SK-N-SH (cell line): ENCODE measurements around the gene CREB3L1. TPM values are rescaled to one million over a fixed set of nuclear protein-coding genes. Genes with fewer than 3 reads are reported as not detected.

Experiments used
- CTCF ChIA-PET: fragments of 300-600, 350-600 bp; formaldehyde crosslinking; extraction: SDS; loops from one replicate; lab custom pipeline; 2021; lab: Yijun Ruan, JAX
- POLR2A ChIA-PET: fragments of 350-600 bp; sonication (Branson Sonifier 250); formaldehyde crosslinking; extraction: SDS; loops from one replicate; lab custom pipeline; 2020; ENCODE audit warnings: antibody characterized with exemption, inconsistent platforms; lab: Yijun Ruan, JAX
- DNase-seq: peaks from one replicate; pipeline ENCODE4 v3.0.0; 2012
- H2AFZ ChIP-seq: fragments of 200-600 bp; sonication (generic); 2 replicates; pipeline ENCODE4 v1.8.1; 2016; ENCODE audit warnings: antibody characterized with exemption, mild to moderate bottlenecking, low read depth
- H3F3A ChIP-seq: fragments of 200-600 bp; sonication (generic); replicated peaks from 2 replicates; pipeline ENCODE3; 2016; ENCODE audit warnings: antibody characterized with exemption, mild to moderate bottlenecking; ENCODE audit not compliant: insufficient read depth
- H3K27ac ChIP-seq, 2 experiments: fragments of 200-500 bp in 1 of 2; fragments of 200-600 bp in 1 of 2; sonication (Bioruptor generic) in 1 of 2; sonication (generic), shearing (Covaris generic) in 1 of 2; 2 replicates each; pipeline versions ENCODE4 v1.5.1 to v1.6.1; 2014 to 2016; ENCODE audit warnings: low read depth in 2 of 2, inconsistent platforms in 1 of 2, low read length in 1 of 2, mild to moderate bottlenecking in 1 of 2, mixed read lengths in 1 of 2
- H3K27me3 ChIP-seq: fragments of 200-600 bp; sonication (generic), shearing (Covaris generic); 2 replicates; pipeline ENCODE4 v1.6.1; 2016; ENCODE audit warnings: mixed run types; ENCODE audit not compliant: insufficient read depth
- H3K36me3 ChIP-seq, 2 experiments: fragments of 200-500 bp in 1 of 2; fragments of 200-600 bp in 1 of 2; sonication (Bioruptor generic) in 1 of 2; sonication (generic) in 1 of 2; replicated peaks in 1 of 2; 2 replicates each; pipeline versions ENCODE3 to v1.5.1; 2014 to 2016; ENCODE audit warnings: low read length in 1 of 2, mild to moderate bottlenecking in 1 of 2; ENCODE audit not compliant: insufficient read depth in 2 of 2, control insufficient read depth in 1 of 2
- H3K4me1 ChIP-seq, 2 experiments: fragments of 200-500 bp in 1 of 2; fragments of 200-600 bp in 1 of 2; sonication (Bioruptor generic) in 1 of 2; sonication (generic), shearing (Covaris generic) in 1 of 2; 2 replicates each; pipeline versions ENCODE4 v1.5.1 to v1.6.1; 2014 to 2016; ENCODE audit warnings: low read depth in 1 of 2, low read length in 1 of 2, mixed run types in 1 of 2; ENCODE audit not compliant: insufficient read depth in 2 of 2, control insufficient read depth in 1 of 2
- H3K4me2 ChIP-seq: fragments of 200-600 bp; sonication (generic), shearing (Covaris generic); 2 replicates; pipeline ENCODE4 v1.6.1; 2017; ENCODE audit warnings: mixed run types
- H3K4me3 ChIP-seq, 2 experiments: fragments of 200-500 bp in 1 of 2; fragments of 200-600 bp in 1 of 2; sonication (Bioruptor generic) in 1 of 2; sonication (generic), shearing (Covaris generic) in 1 of 2; 2 replicates each; pipeline versions ENCODE4 v1.5.1 to v1.8.1; 2014 to 2016; ENCODE audit warnings: low read depth in 2 of 2, inconsistent platforms in 1 of 2, low read length in 1 of 2, mild to moderate bottlenecking in 1 of 2, mixed read lengths in 1 of 2, moderate library complexity in 1 of 2
- H3K79me2 ChIP-seq: fragments of 200-600 bp; sonication (generic); 2 replicates; pipeline ENCODE4 v1.8.1; 2017; ENCODE audit warnings: mild to moderate bottlenecking; ENCODE audit not compliant: insufficient read depth
- H3K9ac ChIP-seq: fragments of 200-600 bp; sonication (generic); 2 replicates; pipeline ENCODE4 v1.6.1; 2017; ENCODE audit warnings: mixed run types
- H3K9me2 ChIP-seq: fragments of 200-600 bp; sonication (generic); 2 replicates; pipeline ENCODE4 v1.6.1; 2017; ENCODE audit warnings: mixed run types
- H3K9me3 ChIP-seq: fragments of 200-600 bp; sonication (generic); 2 replicates; pipeline ENCODE4 v1.6.1; 2017; ENCODE audit warnings: mixed run types, mild to moderate bottlenecking, moderate library complexity
- H4K20me1 ChIP-seq: fragments of 200-600 bp; sonication (generic); 2 replicates; pipeline ENCODE4 v1.6.1; 2017; ENCODE audit warnings: mild to moderate bottlenecking, mixed run types; ENCODE audit not compliant: insufficient read depth
- ELF1 ChIP-seq: IDR thresholded peaks from 2 replicates; pipeline ENCODE4 v1.4.0; 2012
- EZH2phosphoT487 ChIP-seq: fragments of 200-600 bp; sonication (generic); IDR thresholded peaks from 2 replicates; pipeline ENCODE4 v1.6.1; 2017; ENCODE audit warnings: low read depth, mixed run types, mild to moderate bottlenecking, antibody characterized with exemption, moderate library complexity, borderline replicate concordance
- FOSL2 ChIP-seq: IDR thresholded peaks from 2 replicates; pipeline ENCODE4 v1.4.0; 2012; ENCODE audit warnings: low read depth, mild to moderate bottlenecking, moderate library complexity, borderline replicate concordance
- FOXM1 ChIP-seq: IDR thresholded peaks from 2 replicates; pipeline ENCODE4 v1.4.0; 2012; ENCODE audit warnings: low read depth, mild to moderate bottlenecking
- GABPA ChIP-seq: IDR thresholded peaks from 2 replicates; pipeline ENCODE4 v1.4.0; 2012; ENCODE audit warnings: low read depth, mild to moderate bottlenecking
- MEF2A ChIP-seq: IDR thresholded peaks from 2 replicates; pipeline ENCODE4 v1.4.0; 2012; ENCODE audit warnings: low read depth, borderline replicate concordance
- MXI1 ChIP-seq: IDR thresholded peaks from 2 replicates; pipeline ENCODE4 v1.6.1; 2012; ENCODE audit warnings: mild to moderate bottlenecking, low read depth, low read length, improper control_type of control experiment
- NFIC ChIP-seq: IDR thresholded peaks from 2 replicates; pipeline ENCODE4 v1.4.0; 2012; ENCODE audit warnings: borderline replicate concordance
- NRF1 ChIP-seq: IDR thresholded peaks from 2 replicates; pipeline ENCODE4 v1.6.1; 2012; ENCODE audit warnings: low read depth, mild to moderate bottlenecking, low read length
- RAD21 ChIP-seq: IDR thresholded peaks from 2 replicates; pipeline ENCODE4 v1.6.1; 2012; ENCODE audit warnings: mild to moderate bottlenecking, low read length
- RCOR1 ChIP-seq: fragments of 150-350 bp; IDR thresholded peaks from 2 replicates; pipeline ENCODE4 v1.6.1; 2017; ENCODE audit warnings: antibody characterized with exemption, low read length
- REST ChIP-seq: IDR thresholded peaks from 2 replicates; pipeline ENCODE4 v1.6.1; 2012; ENCODE audit warnings: mild to moderate bottlenecking, low read depth, low read length, moderate library complexity
- RFX5 ChIP-seq: IDR thresholded peaks from 2 replicates; pipeline ENCODE4 v1.6.1; 2012; ENCODE audit warnings: mild to moderate bottlenecking, improper control_type of control experiment, low read length
- RXRA ChIP-seq: IDR thresholded peaks from 2 replicates; pipeline ENCODE4 v1.4.0; 2012; ENCODE audit warnings: low read depth, mild to moderate bottlenecking, borderline replicate concordance
- SMC3 ChIP-seq: IDR thresholded peaks from 2 replicates; pipeline ENCODE4 v1.6.1; 2012; ENCODE audit warnings: low read depth, low read length, improper control_type of control experiment
- TAF1 ChIP-seq: IDR thresholded peaks from 2 replicates; pipeline ENCODE4 v1.6.1; 2012; ENCODE audit warnings: low read depth, mild to moderate bottlenecking, low read length, moderate library complexity, borderline replicate concordance
- TEAD4 ChIP-seq: IDR thresholded peaks from 2 replicates; pipeline ENCODE4 v1.4.0; 2012; ENCODE audit warnings: mild to moderate bottlenecking, borderline replicate concordance; ENCODE audit not compliant: insufficient read depth
- YY1 ChIP-seq: IDR thresholded peaks from 2 replicates; pipeline ENCODE4 v1.4.0; 2012; ENCODE audit warnings: low read depth, mild to moderate bottlenecking
- whole genome bisulfite sequencing: methylation state at CpG from one replicate; pipeline ENCODE4 v1.1.6; 2017; ENCODE audit warnings: low lambda C conversion rate; 5-methylcytosine and 5-hydroxymethylcytosine counted together
- polyA plus RNA-seq, 3 experiments: library from polyadenylated mRNA; depleted of rRNA; stranded (reverse); fragments of >200 nt; gene quantifications; 2 replicates each; pipeline ENCODE4 v1.2.3, GENCODE V29; 2012
- TF ChIP-seq, protein P1 (sequence below): IDR thresholded peaks from 2 replicates; pipeline ENCODE4; 2012
- TF ChIP-seq, protein P2 (sequence below): fragments of 150-350 bp; IDR thresholded peaks from 2 replicates; pipeline ENCODE4 v1.6.1; 2017; ENCODE audit warnings: antibody characterized with exemption, low read length, low read depth, borderline replicate concordance
- TF ChIP-seq, protein P3 (sequence below): IDR thresholded peaks from 2 replicates; pipeline ENCODE4 v1.4.0; 2012; ENCODE audit warnings: low read depth
- TF ChIP-seq, protein P4 (sequence below): IDR thresholded peaks from 2 replicates; pipeline ENCODE4 v1.4.0; 2012; ENCODE audit warnings: low read depth, borderline replicate concordance

Gene CREB3L1
- polyA plus RNA-seq, 1 of the 3 experiments (the other 2 are of a cell fraction), result 14.0 TPM

DNA sequence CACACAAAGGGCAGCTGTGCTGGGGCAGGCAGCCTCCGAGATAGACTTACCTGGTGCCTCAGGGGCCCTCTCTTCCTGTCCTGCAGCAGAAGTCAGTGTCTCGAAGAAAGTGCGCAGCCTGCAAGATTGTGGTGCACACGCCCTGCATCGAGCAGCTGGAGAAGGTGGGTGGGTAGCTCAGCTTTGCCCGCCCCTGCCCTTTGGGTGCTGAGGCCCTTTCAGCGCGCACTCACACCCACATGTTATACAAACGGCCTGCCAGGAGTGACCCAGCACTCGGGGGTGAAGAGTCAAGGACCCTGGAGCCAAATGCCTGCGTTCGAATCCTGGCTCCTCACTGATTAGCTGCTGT lies 90.4 kb downstream of the CREB3L1 start:
- H3K4me2 ChIP-seq, result no peak overlapping the region
- TF ChIP-seq MEF2A, result no peak
- no peak for TF ChIP-seq RCOR1
- TF ChIP-seq MXI1, result no peak
- TF ChIP-seq TAF1, result no peak
- TF ChIP-seq YY1, result no peak
- no peak for TF ChIP-seq EZH2phosphoT487
- TF ChIP-seq, protein P1, sequence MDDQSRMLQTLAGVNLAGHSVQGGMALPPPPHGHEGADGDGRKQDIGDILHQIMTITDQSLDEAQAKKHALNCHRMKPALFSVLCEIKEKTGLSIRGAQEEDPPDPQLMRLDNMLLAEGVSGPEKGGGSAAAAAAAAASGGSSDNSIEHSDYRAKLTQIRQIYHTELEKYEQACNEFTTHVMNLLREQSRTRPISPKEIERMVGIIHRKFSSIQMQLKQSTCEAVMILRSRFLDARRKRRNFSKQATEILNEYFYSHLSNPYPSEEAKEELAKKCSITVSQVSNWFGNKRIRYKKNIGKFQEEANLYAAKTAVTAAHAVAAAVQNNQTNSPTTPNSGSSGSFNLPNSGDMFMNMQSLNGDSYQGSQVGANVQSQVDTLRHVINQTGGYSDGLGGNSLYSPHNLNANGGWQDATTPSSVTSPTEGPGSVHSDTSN, result no peak
- no peak for TF ChIP-seq FOSL2
- TF ChIP-seq GABPA, result no peak
- no peak for TF ChIP-seq RFX5
- TF ChIP-seq NRF1, result no peak
- TF ChIP-seq, all 33 proteins: peak for 0
- H3K27me3 ChIP-seq, result no peaks in the 10 kb centered on the region
- no peak for DNase-seq
- H3K4me1 ChIP-seq, result peaks cover 11 to 36% of the 10 kb centered on the region in 2 experiments; a peak in 3 of 4 replicates
- ChIA-PET CTCF (interaction anchor here (0.7 to 18.0 kb wide), 14 partner anchors 11 to 522 kb away, joined by 3 to 423 read pairs (median 4); partner anchors contain the start of genes CHRM4 and DGKZ), POLR2A (no interaction called here)
- no peak overlapping the region for H2AFZ ChIP-seq
- peaks cover 8% of the 10 kb centered on the region for H3F3A ChIP-seq
- H3K79me2 ChIP-seq, result peaks cover 5% of the 10 kb centered on the region; the same call in 1 of the 2 replicates
- H4K20me1 ChIP-seq, result no peaks in the 10 kb centered on the region
- 83% methylated on average over 9 of the region's 12 CpGs for WGBS
- H3K9ac ChIP-seq, result no peak overlapping the region
- H3K9me2 ChIP-seq, result no peaks in the 10 kb centered on the region
- H3K36me3 ChIP-seq, result peaks cover 5 to 10% of the 10 kb centered on the region in 2 experiments
- H3K4me3 ChIP-seq, result peak overlapping the region in 1 of 2 experiments; percentile 48; a peak in 1 of 4 replicates
- no peak overlapping the region; a peak in 1 of 4 replicates for H3K27ac ChIP-seq
- no peaks in the 10 kb centered on the region for H3K9me3 ChIP-seq

DNA sequence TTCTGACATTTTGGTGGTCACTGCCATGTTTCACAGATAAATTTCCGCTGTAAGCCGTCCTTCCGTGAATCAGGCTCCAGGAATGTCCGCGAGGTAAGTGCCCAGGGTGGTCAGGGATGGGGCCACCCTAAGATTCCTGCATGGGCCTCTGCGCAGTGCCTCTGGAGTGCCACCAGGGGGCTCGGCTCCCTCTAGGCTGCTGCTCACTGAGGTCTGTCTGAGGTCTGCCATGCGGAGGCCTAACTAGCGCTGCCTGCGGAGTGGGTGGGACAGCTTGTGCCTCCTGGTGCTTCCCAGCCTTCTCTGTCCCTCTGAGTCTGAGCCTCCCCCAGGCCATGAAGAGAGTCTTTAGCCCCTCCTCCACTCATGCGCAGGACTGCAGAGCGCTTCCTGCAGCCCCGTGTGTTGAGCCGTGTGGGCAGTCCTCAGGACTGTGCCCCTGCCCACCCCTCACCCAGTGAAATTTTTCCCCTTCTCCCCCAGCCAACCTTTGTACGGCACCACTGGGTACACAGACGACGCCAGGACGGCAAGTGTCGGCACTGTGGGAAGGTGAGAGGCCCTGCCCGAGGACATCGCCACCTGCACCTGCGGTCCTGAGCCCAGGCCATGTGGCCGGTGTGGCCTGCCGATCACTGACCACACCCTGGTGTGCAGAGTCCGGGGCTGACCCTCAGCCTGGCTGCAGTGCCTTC lies 92.1 kb downstream of the CREB3L1 start:
- 70% methylated on average over 21 of the region's 25 CpGs for WGBS
- TF ChIP-seq, protein P2, sequence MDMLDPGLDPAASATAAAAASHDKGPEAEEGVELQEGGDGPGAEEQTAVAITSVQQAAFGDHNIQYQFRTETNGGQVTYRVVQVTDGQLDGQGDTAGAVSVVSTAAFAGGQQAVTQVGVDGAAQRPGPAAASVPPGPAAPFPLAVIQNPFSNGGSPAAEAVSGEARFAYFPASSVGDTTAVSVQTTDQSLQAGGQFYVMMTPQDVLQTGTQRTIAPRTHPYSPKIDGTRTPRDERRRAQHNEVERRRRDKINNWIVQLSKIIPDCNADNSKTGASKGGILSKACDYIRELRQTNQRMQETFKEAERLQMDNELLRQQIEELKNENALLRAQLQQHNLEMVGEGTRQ, result no peak
- TF ChIP-seq ELF1, result no peak
- TF ChIP-seq, protein P3, sequence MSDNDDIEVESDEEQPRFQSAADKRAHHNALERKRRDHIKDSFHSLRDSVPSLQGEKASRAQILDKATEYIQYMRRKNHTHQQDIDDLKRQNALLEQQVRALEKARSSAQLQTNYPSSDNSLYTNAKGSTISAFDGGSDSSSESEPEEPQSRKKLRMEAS, result peak; percentile 53
- no peak for TF ChIP-seq FOSL2
- TF ChIP-seq FOXM1, result no peak
- peak; percentile 75 for TF ChIP-seq SMC3
- TF ChIP-seq RXRA, result no peak
- TF ChIP-seq NFIC, result no peak
- TF ChIP-seq, protein P4, sequence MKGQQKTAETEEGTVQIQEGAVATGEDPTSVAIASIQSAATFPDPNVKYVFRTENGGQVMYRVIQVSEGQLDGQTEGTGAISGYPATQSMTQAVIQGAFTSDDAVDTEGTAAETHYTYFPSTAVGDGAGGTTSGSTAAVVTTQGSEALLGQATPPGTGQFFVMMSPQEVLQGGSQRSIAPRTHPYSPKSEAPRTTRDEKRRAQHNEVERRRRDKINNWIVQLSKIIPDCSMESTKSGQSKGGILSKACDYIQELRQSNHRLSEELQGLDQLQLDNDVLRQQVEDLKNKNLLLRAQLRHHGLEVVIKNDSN, result no peak
- no peak for TF ChIP-seq REST
- TF ChIP-seq TEAD4, result no peak
- TF ChIP-seq RAD21, result peak; percentile 64

More for the DNA sequence above, 92.1 kb downstream of the CREB3L1 start:
- Histone ChIP-seq H3K4me3 (no peak overlapping the region; a peak in 1 of 4 replicates), H3K9ac (no peak overlapping the region), H3F3A (peaks cover 8% of the 10 kb centered on the region), H3K36me3 (peaks cover 5 to 15% of the 10 kb centered on the region in 2 experiments), H4K20me1 (no peaks in the 10 kb centered on the region), H3K4me2 (no peak overlapping the region), H3K4me1 (peaks cover 4 to 19% of the 10 kb centered on the region in 2 experiments; a peak in 2 of 4 replicates), H3K27me3 (no peaks in the 10 kb centered on the region), H3K9me3 (no peaks in the 10 kb centered on the region), H3K9me2 (no peaks in the 10 kb centered on the region), H3K79me2 (peaks cover 4% of the 10 kb centered on the region; the same call in 1 of the 2 replicates), H3K27ac (no peak overlapping the region), H2AFZ (no peak overlapping the region)
- POLR2A ChIA-PET, result interaction anchor here (0.6 kb wide), 1 partner anchor 49 kb away, joined by 5 read pairs; no protein-coding TSS in a partner anchor
- peak; percentile 91 for DNase-seq
- CTCF ChIA-PET, result interaction anchor here (0.9 to 18.0 kb wide), 16 partner anchors 9 to 176 kb away, joined by 3 to 423 read pairs (median 5); partner anchors contain the start of genes CHRM4, DGKZ and MDK
